Neutrophil (primary cell): Measurements from ENCODE around the gene LIN52.

Experiments
- H3K27ac ChIP-seq: fragments of 200-600 bp; sonication (generic); 2 replicates; pipeline ENCODE4 v1.5.1; 2016; ENCODE audit warnings: mild to moderate bottlenecking, moderate library complexity
- H3K27me3 ChIP-seq: fragments of 200-600 bp; sonication (generic); 2 replicates; pipeline ENCODE4 v1.6.0; 2016; ENCODE audit warnings: mild to moderate bottlenecking
- H3K36me3 ChIP-seq: fragments of 200-600 bp; sonication (generic); 2 replicates; pipeline ENCODE4 v1.5.1; 2017
- H3K4me1 ChIP-seq, 2 experiments: fragments of 200-600 bp in 1 of 2; sonication (generic) in 1 of 2; 1 replicate in 1 of 2; 2 replicates in 1 of 2; pipeline versions ENCODE4 v1.5.1 to v1.6.1; 2013 to 2016; ENCODE audit warnings: low read depth in 1 of 2, low read length in 1 of 2, mild to moderate bottlenecking in 1 of 2, moderate library complexity in 1 of 2; ENCODE audit not compliant: control insufficient read depth in 1 of 2, insufficient read depth in 1 of 2
- H3K4me3 ChIP-seq, 2 experiments: fragments of 200-600 bp in 1 of 2; sonication (generic) in 1 of 2; 1 replicate in 1 of 2; 2 replicates in 1 of 2; pipeline ENCODE4 v1.5.1; 2013 to 2016; ENCODE audit warnings: low read depth in 1 of 2, low read length in 1 of 2, mild to moderate bottlenecking in 1 of 2, moderate library complexity in 1 of 2
- H3K9me3 ChIP-seq: fragments of 200-600 bp; sonication (generic); 2 replicates; pipeline ENCODE4 v1.5.1; 2016
- CTCF ChIP-seq: fragments of 200-600 bp; sonication (generic); IDR thresholded peaks from 2 replicates; pipeline ENCODE4 v1.5.1; 2016; ENCODE audit warnings: antibody characterized with exemption

Gene LIN52

DNA sequence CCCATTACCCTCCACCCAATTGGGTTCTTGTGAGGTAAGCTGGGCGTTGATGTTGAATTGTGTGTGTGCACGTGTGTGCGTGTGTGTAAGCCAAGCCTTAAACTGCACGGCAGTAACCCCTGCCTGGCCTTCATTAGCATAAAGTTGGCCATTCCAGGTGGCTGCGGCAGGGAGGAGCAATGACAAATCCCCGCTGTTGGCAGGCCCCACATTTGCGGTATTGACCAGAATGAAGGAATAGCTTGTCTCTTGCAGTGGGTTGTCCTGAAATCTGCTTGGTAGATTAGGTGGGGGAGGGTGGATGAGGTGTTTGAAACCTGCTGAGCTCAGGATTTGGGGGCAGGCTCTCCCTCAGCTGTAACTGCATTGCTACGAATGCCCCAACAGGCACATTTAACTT is 161.8 kb downstream of the LIN52 start:
- Histone ChIP-seq H3K4me3 (no peak overlapping the region), H3K9me3 (no peaks in the 10 kb centered on the region), H3K4me1 (peaks cover 3 to 10% of the 10 kb centered on the region in 2 experiments), H3K27ac (no peak overlapping the region), H3K36me3 (no peaks in the 10 kb centered on the region), H3K27me3 (peaks cover 95% of the 10 kb centered on the region)
- TF ChIP-seq CTCF, result no peak

- H3K9me3 ChIP-seq, result no peaks in the 10 kb centered on the region
- H3K4me1 ChIP-seq, result peaks cover 5 to 9% of the 10 kb centered on the region in 2 experiments
- peaks cover 86% of the 10 kb centered on the region for H3K27me3 ChIP-seq
- no peak overlapping the region for H3K4me3 ChIP-seq
- H3K36me3 ChIP-seq, result no peaks in the 10 kb centered on the region
- no peak for TF ChIP-seq CTCF
- no peak overlapping the region for H3K27ac ChIP-seq
These were observed 163.3 kb downstream of the LIN52 start for GRCh38 chr14:74248017-74248416.

DNA sequence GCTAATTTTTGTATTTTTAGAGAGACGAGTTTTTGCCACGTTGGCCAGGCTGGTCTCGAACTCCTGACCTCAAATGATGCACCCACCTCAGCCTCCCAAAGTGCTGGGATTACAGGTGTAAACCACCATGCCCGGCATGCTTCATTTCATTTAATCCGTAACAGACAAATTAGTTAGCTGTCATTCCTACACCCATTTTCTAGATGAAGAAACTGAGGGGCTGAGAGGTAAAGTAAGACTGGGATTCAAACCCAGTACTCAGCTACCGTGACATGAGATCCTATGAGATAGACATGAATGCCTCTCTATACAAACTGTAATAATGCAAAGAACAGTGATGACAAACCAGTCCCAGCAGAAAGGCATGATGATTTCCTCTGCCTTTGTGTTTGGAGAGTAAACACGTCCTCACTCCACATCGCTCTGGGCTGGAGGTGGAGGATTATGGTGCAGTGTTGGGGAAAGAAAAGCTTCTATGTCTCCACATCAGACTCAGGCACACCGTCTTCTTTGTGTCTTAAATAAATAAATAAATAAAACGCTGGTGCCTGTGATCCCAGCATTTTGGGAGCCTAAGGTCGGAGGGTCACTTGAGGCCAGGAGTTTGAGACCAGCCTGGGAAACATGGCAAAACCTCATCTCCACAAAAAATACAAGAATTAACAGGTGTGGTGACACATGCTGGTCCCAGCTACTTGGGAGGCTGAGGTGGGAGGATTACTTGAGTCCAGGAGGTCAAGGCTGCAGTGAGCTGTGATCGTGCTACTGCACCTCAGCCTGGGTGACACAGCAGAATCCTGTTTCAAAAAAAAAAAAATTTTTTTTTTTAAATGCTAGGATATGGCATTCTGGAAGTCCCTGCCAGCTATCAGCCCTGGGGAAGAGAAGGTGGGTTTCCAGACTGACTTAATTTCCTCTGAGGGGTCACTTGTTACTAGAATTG is 164.9 kb downstream of the LIN52 start:
- Histone ChIP-seq H3K9me3 (no peaks in the 10 kb centered on the region), H3K27me3 (peaks cover 84% of the 10 kb centered on the region), H3K4me3 (no peak overlapping the region), H3K36me3 (no peaks in the 10 kb centered on the region), H3K4me1 (peaks cover 5 to 9% of the 10 kb centered on the region in 2 experiments), H3K27ac (no peak overlapping the region)
- TF ChIP-seq CTCF, result no peak
